ENCODE results near the gene DMRT1.
"Not testable (repeated sequence)": the region's sequence is repeated elsewhere in the genome, so short reads cannot be mapped to it uniquely, and the experiment has no call there.

Gene DMRT1

GRCh38 chr9:980640-981039 lies 139.1 kb downstream of the DMRT1 start:
- no peak overlapping the region for H3K9ac ChIP-seq
- no peaks in the 10 kb centered on the region for H3K36me3 ChIP-seq
- no peak for TF ChIP-seq Cebpa-rat (IDR thresholded peaks at IDR 0.05)
- no peak overlapping the region for H3K4me3 ChIP-seq
- no peak overlapping the region for H3K4me2 ChIP-seq
- peaks cover 33% of the 10 kb centered on the region for H3K9me3 ChIP-seq
- no peak overlapping the region for H3K27ac ChIP-seq
- H3K4me1 ChIP-seq: no peaks in the 10 kb centered on the region
- H3K27me3 ChIP-seq: peaks cover 72% of the 10 kb centered on the region
- no peaks in the 10 kb centered on the region; the same call in 1 of the 2 replicates for H4K20me1 ChIP-seq

- no peak overlapping the region for H3K9ac ChIP-seq
- H3K4me3 ChIP-seq: no peak overlapping the region
- peaks cover 25% of the 10 kb centered on the region for H3K9me3 ChIP-seq
- H3K27ac ChIP-seq: no peak overlapping the region
- peaks cover 64% of the 10 kb centered on the region for H3K27me3 ChIP-seq
- H4K20me1 ChIP-seq: no peaks in the 10 kb centered on the region; the same call in 1 of the 2 replicates
- no peaks in the 10 kb centered on the region for H3K36me3 ChIP-seq
- no peaks in the 10 kb centered on the region for H3K4me1 ChIP-seq
- no peak overlapping the region for H3K4me2 ChIP-seq
- no peak for TF ChIP-seq Cebpa-rat (IDR thresholded peaks at IDR 0.05)
Observed at GRCh38 chr9:981491-981898, 140.0 kb downstream of the DMRT1 start.

- H3K9me3 ChIP-seq: peaks cover 14% of the 10 kb centered on the region
- peaks cover 53% of the 10 kb centered on the region for H3K27me3 ChIP-seq
- TF ChIP-seq Cebpa-rat (IDR thresholded peaks at IDR 0.05): no peak
- H3K4me2 ChIP-seq: no peak overlapping the region
- H4K20me1 ChIP-seq: no peaks in the 10 kb centered on the region
- H3K36me3 ChIP-seq: no peaks in the 10 kb centered on the region
- no peak overlapping the region for H3K9ac ChIP-seq
- H3K4me3 ChIP-seq: no peak overlapping the region
- H3K27ac ChIP-seq: no peak overlapping the region
- H3K4me1 ChIP-seq: no peaks in the 10 kb centered on the region
Observed at GRCh38 chr9:982394-983230, 141.1 kb downstream of the DMRT1 start.

- peaks cover 10% of the 10 kb centered on the region for H3K9me3 ChIP-seq
- no peaks in the 10 kb centered on the region for H4K20me1 ChIP-seq
- H3K27me3 ChIP-seq: no peaks in the 10 kb centered on the region
- no peak overlapping the region for H3K4me2 ChIP-seq
- no peak overlapping the region for H3K4me3 ChIP-seq
- TF ChIP-seq Cebpa-rat (IDR thresholded peaks at IDR 0.05): no peak
- no peaks in the 10 kb centered on the region for H3K36me3 ChIP-seq
- peaks cover 13% of the 10 kb centered on the region; the same call in 1 of the 2 replicates for H3K4me1 ChIP-seq
- H3K27ac ChIP-seq: no peak overlapping the region
- H3K9ac ChIP-seq: no peak overlapping the region
Observed at GRCh38 chr9:994005-994404, 152.5 kb downstream of the DMRT1 start.

GRCh38 chr9:995192-995591 lies 153.7 kb downstream of the DMRT1 start:
- Histone ChIP-seq H3K9me3 (peaks cover 11% of the 10 kb centered on the region), H3K4me3 (no peak overlapping the region), H3K27me3 (no peaks in the 10 kb centered on the region), H4K20me1 (no peaks in the 10 kb centered on the region), H3K27ac (no peak overlapping the region), H3K9ac (no peak overlapping the region), H3K4me1 (peaks cover 13% of the 10 kb centered on the region; the same call in 1 of the 2 replicates), H3K36me3 (no peaks in the 10 kb centered on the region), H3K4me2 (no peak overlapping the region)
- no peak for TF ChIP-seq Cebpa-rat (IDR thresholded peaks at IDR 0.05)

GRCh38 chr9:995781-996180 lies 154.3 kb downstream of the DMRT1 start:
- TF ChIP-seq Cebpa-rat (IDR thresholded peaks at IDR 0.05): no peak

GRCh38 chr9:998299-999110 lies 157.0 kb downstream of the DMRT1 start:
- not testable (repeated sequence) for H4K20me1 ChIP-seq, H3K4me1 ChIP-seq, H3K9ac ChIP-seq, H3K4me3 ChIP-seq, H3K36me3 ChIP-seq, H3K4me2 ChIP-seq, H3K27ac ChIP-seq, H3K27me3 ChIP-seq
- peaks cover 11% of the 10 kb centered on the region for H3K9me3 ChIP-seq

More at GRCh38 chr9:995781-996180, 154.3 kb downstream of the DMRT1 start:
- Histone ChIP-seq H3K4me1 (peaks cover 13% of the 10 kb centered on the region; the same call in 1 of the 2 replicates), H3K4me3 (no peak overlapping the region), H3K9ac (no peak overlapping the region), H3K27ac (no peak overlapping the region), H4K20me1 (no peaks in the 10 kb centered on the region), H3K4me2 (no peak overlapping the region), H3K27me3 (no peaks in the 10 kb centered on the region), H3K36me3 (no peaks in the 10 kb centered on the region), H3K9me3 (peaks cover 11% of the 10 kb centered on the region)

- no peak for TF ChIP-seq Cebpa-rat (IDR thresholded peaks at IDR 0.05)
- Histone ChIP-seq H3K27ac (no peak overlapping the region), H3K27me3 (no peaks in the 10 kb centered on the region), H3K9me3 (peaks cover 11% of the 10 kb centered on the region), H4K20me1 (no peaks in the 10 kb centered on the region), H3K36me3 (no peaks in the 10 kb centered on the region), H3K4me2 (no peak overlapping the region), H3K4me1 (no peaks in the 10 kb centered on the region), H3K4me3 (no peak overlapping the region), H3K9ac (no peak overlapping the region)
Observed at GRCh38 chr9:1001838-1002237, 160.3 kb downstream of the DMRT1 start.

GRCh38 chr9:1002678-1003077 lies 161.2 kb downstream of the DMRT1 start:
- Histone ChIP-seq H3K9ac (no peak overlapping the region), H3K36me3 (no peaks in the 10 kb centered on the region), H3K4me1 (no peaks in the 10 kb centered on the region), H3K4me2 (no peak overlapping the region), H3K27ac (no peak overlapping the region), H4K20me1 (no peaks in the 10 kb centered on the region), H3K9me3 (peaks cover 10% of the 10 kb centered on the region), H3K4me3 (no peak overlapping the region), H3K27me3 (no peaks in the 10 kb centered on the region)
- no peak for TF ChIP-seq Cebpa-rat (IDR thresholded peaks at IDR 0.05)

Measured in BLaER1 (cell line).